KMS-11 (cell line): ENCODE measurements around the gene NFIB.

ENCODE experiments used
- H2AFZ ChIP-seq: fragments of 200-600 bp; sonication (generic); 2 replicates; pipeline ENCODE4 v1.6.1; 2016; ENCODE audit warnings: antibody characterized with exemption, mixed run types, low read depth
- H3K27ac ChIP-seq: fragments of 200-600 bp; sonication (generic); 2 replicates; pipeline ENCODE4 v1.6.1; 2016; ENCODE audit warnings: mild to moderate bottlenecking, mixed run types
- H3K27me3 ChIP-seq: fragments of 200-600 bp; sonication (generic); 2 replicates; pipeline ENCODE4 v1.6.1; 2017; ENCODE audit warnings: mild to moderate bottlenecking, low read depth, mixed run types, moderate library complexity; ENCODE audit not compliant: insufficient read depth
- H3K36me3 ChIP-seq: fragments of 200-600 bp; sonication (generic); 2 replicates; pipeline ENCODE4 v1.6.1; 2017; ENCODE audit warnings: mild to moderate bottlenecking, mixed run types; ENCODE audit not compliant: insufficient read depth
- H3K4me1 ChIP-seq: fragments of 200-600 bp; sonication (generic); 2 replicates; pipeline ENCODE4 v1.6.1; 2016; ENCODE audit warnings: mild to moderate bottlenecking, low read depth, mixed run types; ENCODE audit not compliant: poor library complexity, severe bottlenecking
- H3K4me2 ChIP-seq: fragments of 200-600 bp; sonication (generic); 2 replicates; pipeline ENCODE4 v1.7.0; 2016; ENCODE audit warnings: mild to moderate bottlenecking, mixed run types
- H3K4me3 ChIP-seq: fragments of 200-600 bp; sonication (generic); IDR thresholded peaks from 2 replicates; pipeline ENCODE4 v1.6.1; 2017; ENCODE audit warnings: low read depth, low read length, mixed read lengths; ENCODE audit not compliant: insufficient read depth
- H3K79me2 ChIP-seq: fragments of 200-600 bp; sonication (generic); 2 replicates; pipeline ENCODE4 v1.6.1; 2016; ENCODE audit warnings: low read depth, mixed run types; ENCODE audit not compliant: insufficient read depth
- H3K9ac ChIP-seq: fragments of 200-600 bp; sonication (generic); 2 replicates; pipeline ENCODE4 v1.6.1; 2016; ENCODE audit warnings: mild to moderate bottlenecking, mixed run types
- H4K20me1 ChIP-seq: fragments of 200-600 bp; sonication (generic); 2 replicates; pipeline ENCODE4 v1.6.1; 2016; ENCODE audit warnings: mild to moderate bottlenecking, mixed run types; ENCODE audit not compliant: insufficient read depth
- CTCF ChIP-seq: fragments of 200-600 bp; sonication (generic); conservative IDR thresholded peaks from 2 replicates; pipeline ENCODE4 v1.6.1; 2017; ENCODE audit warnings: low read depth, mild to moderate bottlenecking, antibody characterized with exemption, low read length, moderate library complexity, mixed read lengths

The NFIB gene

DNA sequence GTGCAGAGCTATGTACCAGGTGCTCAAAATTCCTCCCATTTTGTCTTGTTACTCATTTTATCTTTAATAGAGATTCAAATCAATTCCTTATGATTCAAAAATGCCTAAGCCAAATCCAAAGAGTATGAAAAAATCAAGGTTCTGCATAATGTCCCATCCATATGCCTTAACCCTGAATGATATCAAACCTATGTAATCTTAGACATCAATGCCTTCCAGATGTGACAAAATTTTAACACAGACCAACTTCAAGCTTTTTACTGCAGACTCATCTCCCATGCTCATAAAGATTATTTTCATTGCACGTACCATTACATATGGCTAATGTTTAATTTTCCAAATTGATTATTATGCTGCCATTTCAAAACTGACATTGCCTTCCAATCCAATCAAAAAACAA lies 122.4 kb downstream of the NFIB start:
- Histone ChIP-seq H3K4me3 (no peak overlapping the region), H2AFZ (no peak overlapping the region), H3K9ac (no peak overlapping the region), H3K4me2 (no peak overlapping the region), H3K27me3 (no peaks in the 10 kb centered on the region), H4K20me1 (no peaks in the 10 kb centered on the region), H3K4me1 (no peaks in the 10 kb centered on the region), H3K27ac (no peak overlapping the region), H3K36me3 (no peaks in the 10 kb centered on the region), H3K79me2 (no peaks in the 10 kb centered on the region)
- TF ChIP-seq CTCF = no peak

GRCh38 chr9:14190240-14190639 lies 123.7 kb downstream of the NFIB start:
- Histone ChIP-seq H3K4me3 (no peak overlapping the region), H3K9ac (no peak overlapping the region), H2AFZ (no peak overlapping the region), H3K4me1 (no peaks in the 10 kb centered on the region), H3K79me2 (no peaks in the 10 kb centered on the region), H3K27ac (no peak overlapping the region), H3K36me3 (no peaks in the 10 kb centered on the region), H3K27me3 (no peaks in the 10 kb centered on the region), H4K20me1 (no peaks in the 10 kb centered on the region), H3K4me2 (no peak overlapping the region)
- no peak for TF ChIP-seq CTCF

- H3K4me3 ChIP-seq = no peak overlapping the region
- no peaks in the 10 kb centered on the region for H3K36me3 ChIP-seq
- no peaks in the 10 kb centered on the region for H3K4me1 ChIP-seq
- H3K4me2 ChIP-seq = no peak overlapping the region
- no peak for TF ChIP-seq CTCF
- no peak overlapping the region for H3K9ac ChIP-seq
- H3K27me3 ChIP-seq = no peaks in the 10 kb centered on the region
- H2AFZ ChIP-seq = no peak overlapping the region
- no peaks in the 10 kb centered on the region for H4K20me1 ChIP-seq
- no peak overlapping the region for H3K27ac ChIP-seq
- no peaks in the 10 kb centered on the region for H3K79me2 ChIP-seq
Measured at GRCh38 chr9:14189578-14189977, 124.4 kb downstream of the NFIB start.

GRCh38 chr9:14189146-14189545 lies 124.8 kb downstream of the NFIB start:
- no peaks in the 10 kb centered on the region for H3K79me2 ChIP-seq
- no peak overlapping the region for H3K9ac ChIP-seq
- H3K4me2 ChIP-seq = no peak overlapping the region
- no peak overlapping the region for H2AFZ ChIP-seq
- H3K36me3 ChIP-seq = no peaks in the 10 kb centered on the region
- H3K4me1 ChIP-seq = no peaks in the 10 kb centered on the region
- no peaks in the 10 kb centered on the region for H3K27me3 ChIP-seq
- no peak overlapping the region for H3K27ac ChIP-seq
- TF ChIP-seq CTCF = no peak
- no peak overlapping the region for H3K4me3 ChIP-seq
- H4K20me1 ChIP-seq = no peaks in the 10 kb centered on the region

GRCh38 chr9:14188538-14188937 lies 125.4 kb downstream of the NFIB start:
- H3K4me1 ChIP-seq = no peaks in the 10 kb centered on the region

More at GRCh38 chr9:14188538-14188937, 125.4 kb downstream of the NFIB start:
- Histone ChIP-seq H2AFZ (no peak overlapping the region), H3K36me3 (no peaks in the 10 kb centered on the region), H3K4me2 (no peak overlapping the region), H3K4me3 (no peak overlapping the region), H3K27ac (no peak overlapping the region), H3K27me3 (no peaks in the 10 kb centered on the region), H4K20me1 (no peaks in the 10 kb centered on the region), H3K9ac (no peak overlapping the region), H3K79me2 (no peaks in the 10 kb centered on the region)
- TF ChIP-seq CTCF = no peak
